GM12873 (cell line): ENCODE data around the gene B4GALNT3.

ENCODE experiments used
- CTCF ChIP-seq: IDR thresholded peaks from 2 replicates; pipeline ENCODE4 v1.5.1; 2012; ENCODE audit warnings: low read depth, mild to moderate bottlenecking, moderate library complexity, low read length, control low read depth; ENCODE audit not compliant: insufficient read depth; ENCODE audit errors: missing control alignments

B4GALNT3 gene

GRCh38 chr12:450438-450837 lies 9.3 kb upstream of the B4GALNT3 start:
- no peak for TF ChIP-seq CTCF

DNA sequence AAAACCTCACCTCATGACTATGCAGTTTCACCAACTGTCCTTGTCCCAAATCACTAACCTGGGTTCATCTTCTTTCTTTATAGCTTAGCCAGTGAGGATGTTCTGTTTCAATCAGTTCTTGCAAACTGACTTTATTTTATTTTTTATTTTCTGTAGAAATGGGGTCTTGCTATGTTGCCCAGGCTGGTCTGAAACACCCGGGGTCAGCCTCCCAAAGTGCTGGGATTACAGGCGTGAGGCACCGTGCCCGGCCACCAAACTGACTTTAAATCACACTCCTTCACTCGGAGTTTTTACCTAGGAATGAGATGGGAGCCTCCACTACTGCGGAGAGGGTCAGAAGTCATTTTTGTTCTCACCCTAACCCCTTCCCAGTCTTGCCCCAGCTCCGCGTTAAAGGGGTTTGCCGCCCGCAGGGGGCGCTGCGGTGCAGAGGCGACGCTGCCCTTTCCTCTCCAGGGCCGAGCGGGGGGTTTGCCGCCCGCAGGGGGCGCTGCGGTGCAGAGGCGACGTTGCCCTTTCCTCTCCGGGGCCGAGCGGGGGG lies 7.0 kb upstream of the B4GALNT3 start:
- TF ChIP-seq CTCF = peak; percentile 66

- TF ChIP-seq CTCF = no peak
These were observed 4.9 kb upstream of the B4GALNT3 start for GRCh38 chr12:454833-455232.

- no peak for TF ChIP-seq CTCF
These were observed 3.9 kb upstream of the B4GALNT3 start for GRCh38 chr12:455821-456220.

- TF ChIP-seq CTCF = no peak
These were observed 2.1 kb upstream of the B4GALNT3 start for GRCh38 chr12:457676-458075.

DNA sequence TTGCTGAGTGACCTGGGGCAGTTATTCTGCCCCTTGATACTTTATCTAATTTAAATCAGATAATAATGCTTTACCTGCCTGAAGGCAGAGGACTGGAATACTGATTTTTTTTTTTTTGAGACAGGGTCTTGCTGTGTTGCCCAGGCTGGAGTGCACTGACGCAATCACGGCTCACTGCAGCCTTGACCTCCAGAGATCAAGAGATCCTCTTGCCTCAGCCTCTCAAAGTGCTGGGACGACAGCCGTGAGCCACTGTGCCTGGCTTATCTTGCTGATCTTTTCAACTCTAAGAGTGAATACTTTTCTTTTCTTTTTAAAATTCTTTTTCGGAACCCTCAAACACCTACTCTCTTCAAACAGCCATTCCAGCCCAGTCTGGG lies 699 bp upstream of the B4GALNT3 start:
- no peak for TF ChIP-seq CTCF

DNA sequence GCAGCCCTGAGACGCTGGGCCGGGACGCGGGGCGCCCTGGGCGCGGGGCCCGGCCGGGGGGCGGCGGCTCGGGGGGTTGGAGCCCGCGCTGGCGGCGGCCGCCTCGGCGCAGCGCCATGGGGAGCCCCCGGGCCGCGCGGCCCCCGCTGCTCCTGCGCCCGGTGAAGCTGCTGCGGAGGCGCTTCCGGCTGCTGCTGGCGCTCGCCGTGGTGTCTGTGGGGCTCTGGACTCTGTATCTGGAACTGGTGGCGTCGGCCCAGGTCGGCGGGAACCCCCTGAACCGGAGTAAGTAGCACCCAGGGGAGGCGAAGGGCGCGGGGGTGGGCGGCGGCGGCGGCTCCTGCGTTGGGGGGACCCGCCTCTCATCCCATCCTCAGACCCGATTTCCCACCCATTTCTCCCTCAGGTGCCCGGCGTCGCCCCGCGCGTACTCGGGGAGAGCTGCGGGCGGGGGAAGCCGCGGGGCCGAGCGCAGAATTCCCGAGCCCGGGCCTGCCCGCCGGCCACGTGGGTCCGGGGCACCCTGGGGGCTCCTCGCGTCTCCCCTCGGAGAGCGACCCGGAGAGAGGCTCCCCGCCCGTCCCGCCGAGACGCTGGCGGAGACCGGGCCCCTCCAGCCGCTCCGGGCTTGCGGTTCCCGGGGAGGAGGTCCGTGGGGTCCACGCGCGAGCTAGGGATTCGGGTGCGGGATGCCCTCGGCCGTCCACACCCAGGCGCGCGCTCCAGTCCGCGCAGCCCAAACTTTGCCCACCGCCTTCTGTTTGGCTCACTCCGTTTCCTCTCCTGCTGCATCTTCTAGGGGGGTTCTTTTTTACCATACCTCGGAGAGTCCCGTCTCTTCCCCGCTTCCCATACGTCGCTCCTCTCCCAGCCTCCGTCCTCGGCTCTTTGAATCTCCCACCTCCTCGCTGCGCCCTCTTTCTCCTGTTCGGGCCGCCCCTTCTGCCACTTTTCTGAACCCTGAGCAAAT lies 807 bp downstream of the B4GALNT3 start:
- no peak for TF ChIP-seq CTCF
